Spleen (tissue), 7 donors: ENCODE measurements around the gene PTPRN2.

Source experiments
- CTCF ChIP-seq, 11 experiments: fragments of 200-600 bp in 7 of 11; fragments of 450-650 bp in 4 of 11; sonication (generic) in 4 of 11; IDR thresholded peaks in 8 of 11; conservative IDR thresholded peaks in 3 of 11; 1 replicate in 7 of 11; 2 replicates in 4 of 11; pipeline versions ENCODE4 v1.4.0 to v1.8.0; 2016 to 2021; ENCODE audit warnings: antibody characterized with exemption in 11 of 11, inconsistent platforms in 4 of 11, mild to moderate bottlenecking in 1 of 11
- POLR2AphosphoS5 ChIP-seq, 3 donors: sonication (generic); formaldehyde crosslinking; IDR thresholded peaks; one replicate each; pipeline ENCODE4 v1.5.1; 2017; ENCODE audit warnings: antibody characterized with exemption in 3 of 3
- donor health status: DM: no; HTN: no; CAD: no; lungs with moderate emphysema.
- donor health status: DM: no; HTN: no; CAD: no.
- donor health status: DM: no; HTN: no; CAD: no.

GRCh38 chr7:158396982-158397862 is 190.4 kb downstream of the PTPRN2 start:
- TF ChIP-seq CTCF (IDR thresholded peaks at IDR 0.05 in 8 of 11, conservative IDR thresholded peaks at IDR 0.05 in 3 of 11) (no peak), POLR2AphosphoS5 (IDR thresholded peaks at IDR 0.05) (no peak)
